ENCODE results near the gene POT1. TPM values are rescaled to one million over a fixed set of nuclear protein-coding genes. Genes with fewer than 3 reads are reported as not detected.
A peak's percentile ranks its signal among the peaks of the same experiment; 100 is the strongest.

The POT1 gene
- total RNA-seq, 4 donors from 2014 or later, result 3.7 to 15.1 (median 14.7) TPM

DNA sequence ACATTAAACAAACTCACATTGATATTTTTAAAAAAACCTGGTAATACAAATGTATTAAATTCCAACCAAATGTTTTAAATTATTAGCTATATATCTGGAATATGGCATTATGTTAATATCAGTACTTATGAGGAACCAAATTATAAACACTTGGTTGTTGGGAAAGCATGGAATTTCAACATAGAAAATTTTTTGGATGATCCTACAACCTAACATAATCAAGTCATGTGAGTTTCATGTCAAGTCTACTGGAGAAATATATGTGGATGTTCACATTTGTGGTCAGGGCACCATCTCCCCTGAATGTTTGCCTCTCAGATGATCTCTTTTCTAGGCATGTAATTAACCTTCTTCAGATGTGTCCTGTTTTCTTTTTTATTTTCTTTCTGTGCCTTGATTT is 5.2 kb upstream of the POT1 start:
- Histone ChIP-seq H3K27me3 (no peaks in the 10 kb centered on the region), H3K9me3 (no peaks in the 10 kb centered on the region), H3K4me3 (no peak overlapping the region), H3K36me3 (no peaks in the 10 kb centered on the region), H3K27ac (no peak overlapping the region), H3K4me1 (peaks cover 0 to 3% (median 1%) of the 10 kb centered on the region in 4 donors)
- DNase-seq, result no peak
- TF ChIP-seq EP300 (IDR thresholded peaks at IDR 0.05; ENCODE audit: low read depth), result no peak
- TF ChIP-seq POLR2A (IDR thresholded peaks at IDR 0.05), result no peak
- no peak for TF ChIP-seq POLR2AphosphoS5 (IDR thresholded peaks at IDR 0.05)
- TF ChIP-seq, protein P1, sequence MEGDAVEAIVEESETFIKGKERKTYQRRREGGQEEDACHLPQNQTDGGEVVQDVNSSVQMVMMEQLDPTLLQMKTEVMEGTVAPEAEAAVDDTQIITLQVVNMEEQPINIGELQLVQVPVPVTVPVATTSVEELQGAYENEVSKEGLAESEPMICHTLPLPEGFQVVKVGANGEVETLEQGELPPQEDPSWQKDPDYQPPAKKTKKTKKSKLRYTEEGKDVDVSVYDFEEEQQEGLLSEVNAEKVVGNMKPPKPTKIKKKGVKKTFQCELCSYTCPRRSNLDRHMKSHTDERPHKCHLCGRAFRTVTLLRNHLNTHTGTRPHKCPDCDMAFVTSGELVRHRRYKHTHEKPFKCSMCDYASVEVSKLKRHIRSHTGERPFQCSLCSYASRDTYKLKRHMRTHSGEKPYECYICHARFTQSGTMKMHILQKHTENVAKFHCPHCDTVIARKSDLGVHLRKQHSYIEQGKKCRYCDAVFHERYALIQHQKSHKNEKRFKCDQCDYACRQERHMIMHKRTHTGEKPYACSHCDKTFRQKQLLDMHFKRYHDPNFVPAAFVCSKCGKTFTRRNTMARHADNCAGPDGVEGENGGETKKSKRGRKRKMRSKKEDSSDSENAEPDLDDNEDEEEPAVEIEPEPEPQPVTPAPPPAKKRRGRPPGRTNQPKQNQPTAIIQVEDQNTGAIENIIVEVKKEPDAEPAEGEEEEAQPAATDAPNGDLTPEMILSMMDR (IDR thresholded peaks at IDR 0.05), result no peak
- intact Hi-C loops (cut with DNase I; ENCODE audit: low total_unique reads), result no loop called here
- in situ Hi-C loops (cut with MboI; ENCODE audit: low pct_ligation_motif_present in 1 of 4, low pct_unique_long_range_greater_than_20kb in 1 of 4, low sequenced_read_pairs in 3 of 4), result no loop called here

DNA sequence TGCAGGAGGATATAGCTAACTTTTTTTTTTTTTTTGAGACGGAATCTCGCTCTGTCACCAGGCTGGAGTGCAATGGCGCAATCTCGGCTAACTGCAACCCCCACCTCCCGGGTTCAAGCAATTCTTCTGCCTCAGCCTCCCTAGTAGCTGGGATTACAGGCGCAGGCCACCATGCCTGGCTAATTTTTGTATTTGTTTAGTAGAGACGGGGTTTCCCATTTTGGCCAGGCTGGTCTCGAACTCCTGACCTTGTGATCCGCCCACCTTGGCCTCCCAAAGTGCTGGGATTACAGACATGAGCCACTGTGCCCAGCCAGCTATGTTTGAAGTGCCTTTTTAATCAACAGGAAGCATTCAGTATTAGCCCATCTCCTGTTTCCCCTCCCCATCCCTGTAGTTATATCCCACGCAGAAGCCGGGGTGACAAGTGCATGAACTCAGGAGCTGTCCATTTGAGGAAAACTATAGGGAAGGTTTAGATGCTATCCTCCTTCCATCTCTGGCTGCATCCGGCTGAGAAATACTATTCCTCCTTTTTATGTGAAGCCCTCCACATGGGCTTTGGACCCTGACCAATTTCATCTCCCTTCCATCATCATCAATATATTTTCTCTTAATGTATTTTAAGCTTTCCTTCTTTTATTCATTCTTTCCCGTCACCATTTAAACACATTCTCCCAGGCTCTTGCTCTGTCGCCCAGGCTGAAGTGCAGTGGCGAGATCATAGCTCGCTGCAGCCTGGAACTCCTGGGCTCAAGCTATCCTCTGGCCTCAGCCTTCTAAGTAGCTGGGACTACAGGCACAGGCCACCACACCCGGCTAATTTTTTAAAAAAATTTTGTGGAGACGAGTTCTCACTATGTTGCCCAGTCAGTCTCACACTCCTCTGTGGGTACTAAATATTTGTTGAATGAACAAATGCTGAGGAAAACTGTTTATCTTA is 1.3 kb upstream of the POT1 start:
- no peaks in the 10 kb centered on the region for H3K27me3 ChIP-seq
- no peak overlapping the region for H3K27ac ChIP-seq
- 80 to 83% methylated on average over 12 to 18 of the region's 18 CpGs for WGBS, 2 donors (ENCODE audit: low coverage in 1 of 2)
- no peaks in the 10 kb centered on the region for H3K9me3 ChIP-seq
- in situ Hi-C loops (cut with MboI; ENCODE audit: low pct_ligation_motif_present in 1 of 4, low pct_unique_long_range_greater_than_20kb in 1 of 4, low sequenced_read_pairs in 3 of 4), result no loop called here
- intact Hi-C loops (cut with DNase I; ENCODE audit: low total_unique reads), result no loop called here
- TF ChIP-seq EP300 (IDR thresholded peaks at IDR 0.05; ENCODE audit: low read depth) (no peak), POLR2AphosphoS5 (IDR thresholded peaks at IDR 0.05) (no peak), POLR2A (IDR thresholded peaks at IDR 0.05) (no peak)
- TF ChIP-seq, protein P1 (IDR thresholded peaks at IDR 0.05), result no peak
- H3K4me3 ChIP-seq, result no peak overlapping the region
- no peak for DNase-seq
- peaks cover 6 to 12% (median 9%) of the 10 kb centered on the region in 4 donors for H3K4me1 ChIP-seq
- H3K36me3 ChIP-seq, result no peaks in the 10 kb centered on the region

DNA sequence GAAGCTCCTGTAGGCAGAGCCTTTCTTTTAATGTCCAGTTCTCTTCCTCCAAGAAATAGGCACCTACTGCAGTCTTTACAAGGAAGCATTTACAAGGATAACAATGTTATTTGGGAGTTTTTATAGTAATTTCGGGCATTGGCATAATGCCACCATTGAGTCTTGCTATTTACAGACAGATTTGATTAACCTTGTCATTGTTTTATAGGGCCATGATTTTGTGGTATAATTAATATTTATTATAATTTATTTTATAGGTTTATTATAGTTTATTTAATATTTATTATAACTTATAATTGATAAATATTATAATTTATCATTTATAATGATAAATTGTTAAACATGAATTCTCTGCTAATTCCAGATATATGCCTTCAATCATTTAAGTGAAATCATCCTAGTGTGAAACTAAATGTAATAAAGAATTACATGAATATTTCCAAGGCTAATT is 573 bp upstream of the POT1 start:
- WGBS, 2 donors (ENCODE audit: low coverage in 1 of 2), result 6 to 8% methylated on average over 1 of the region's 1 CpG
- peak overlapping the region in 3 of 4 donors; percentile 54 to 82 (median 54) for H3K4me3 ChIP-seq
- TF ChIP-seq POLR2A (IDR thresholded peaks at IDR 0.05) (no peak), EP300 (IDR thresholded peaks at IDR 0.05; ENCODE audit: low read depth) (no peak), POLR2AphosphoS5 (IDR thresholded peaks at IDR 0.05) (no peak)
- TF ChIP-seq, protein P1 (IDR thresholded peaks at IDR 0.05), result no peak
- no peaks in the 10 kb centered on the region for H3K27me3 ChIP-seq
- in situ Hi-C loops (cut with MboI; ENCODE audit: low pct_ligation_motif_present in 1 of 4, low pct_unique_long_range_greater_than_20kb in 1 of 4, low sequenced_read_pairs in 3 of 4), result no loop called here
- peak overlapping the region; percentile 84 to 89 (median 88) for H3K27ac ChIP-seq
- DNase-seq, result no peak
- intact Hi-C loops (cut with DNase I; ENCODE audit: low total_unique reads), result no loop called here
- H3K9me3 ChIP-seq, result no peaks in the 10 kb centered on the region
- peaks cover 6 to 12% (median 9%) of the 10 kb centered on the region in 4 donors for H3K4me1 ChIP-seq
- H3K36me3 ChIP-seq, result no peaks in the 10 kb centered on the region

DNA sequence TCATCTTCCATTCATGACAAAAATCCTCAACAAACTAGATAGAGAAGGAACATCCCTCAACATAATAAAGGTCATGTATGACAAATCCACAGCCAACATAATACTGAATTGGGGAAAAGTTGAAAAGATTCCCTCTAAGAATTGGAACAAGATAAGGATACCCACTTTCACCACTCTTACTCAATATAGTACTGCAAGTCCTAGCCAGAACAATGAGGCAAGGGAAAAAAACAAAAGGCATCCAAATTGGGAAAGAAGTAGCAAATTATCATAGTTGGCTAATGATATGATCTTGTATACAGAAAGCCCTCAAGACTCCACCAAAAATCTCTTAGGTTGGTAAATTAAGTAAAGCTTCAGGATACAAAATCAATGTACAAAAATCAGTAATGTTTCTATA is 4.7 kb downstream of the POT1 start:
- DNase-seq, result no peak
- intact Hi-C loops (cut with DNase I; ENCODE audit: low total_unique reads) (no loop called here), in situ Hi-C loops (cut with MboI; ENCODE audit: low pct_ligation_motif_present in 1 of 4, low pct_unique_long_range_greater_than_20kb in 1 of 4, low sequenced_read_pairs in 3 of 4) (no loop called here)
- H3K36me3 ChIP-seq, result no peaks in the 10 kb centered on the region
- no peaks in the 10 kb centered on the region for H3K27me3 ChIP-seq
- no peaks in the 10 kb centered on the region for H3K9me3 ChIP-seq
- no peak for TF ChIP-seq POLR2A (IDR thresholded peaks at IDR 0.05)
- no peak for TF ChIP-seq POLR2AphosphoS5 (IDR thresholded peaks at IDR 0.05)
- TF ChIP-seq EP300 (IDR thresholded peaks at IDR 0.05; ENCODE audit: low read depth), result no peak
- no peak overlapping the region for H3K4me3 ChIP-seq
- peaks cover 6 to 24% (median 14%) of the 10 kb centered on the region in 4 donors for H3K4me1 ChIP-seq
- H3K27ac ChIP-seq, result no peak overlapping the region

Data from transverse colon (tissue), 4 donors.